ENCODE measurements around the gene HYPK.

GRCh38 chr15:43799945-43800285, 484 bp upstream of the HYPK start, which contains the start of gene SERINC4:
- TF ChIP-seq CTCF (conservative IDR thresholded peaks at IDR 0.05), result no peak
- no peak for TF ChIP-seq EZH2 (IDR thresholded peaks at IDR 0.05; ENCODE audit: low read depth)
